ENCODE measurements around the gene SPRR2D. TPM values are rescaled to one million over a fixed set of nuclear protein-coding genes. Genes with fewer than 3 reads are reported as not detected.

Gene SPRR2D
- total RNA-seq, 6 experiments from 2014 or later: not detected

- Mint-ChIP-seq H3K27ac (no peak overlapping the region), H3K4me1 (ENCODE audit: low read depth) (no peaks in the 10 kb centered on the region), H3K4me3 (no peak overlapping the region), H3K27me3 (ENCODE audit: insufficient read depth) (peaks cover 1% of the 10 kb centered on the region; the same call in 1 of the 2 replicates), H3K36me3 (ENCODE audit: low read depth) (no peaks in the 10 kb centered on the region), H3K9me3 (peaks cover 39% of the 10 kb centered on the region)
- TF ChIP-seq CTCF (IDR thresholded peaks at IDR 0.05): no peak
- no peak for DNase-seq
Measured at GRCh38 chr1:152995842-152996241, 45.1 kb downstream of the SPRR2D start.

- no peak overlapping the region for H3K27ac Mint-ChIP-seq
- H3K27me3 Mint-ChIP-seq (ENCODE audit: insufficient read depth): no peaks in the 10 kb centered on the region; the same call in 1 of the 2 replicates
- no peaks in the 10 kb centered on the region for H3K4me1 Mint-ChIP-seq (ENCODE audit: low read depth)
- peaks cover 22% of the 10 kb centered on the region for H3K9me3 Mint-ChIP-seq
- no peak overlapping the region for H3K4me3 Mint-ChIP-seq
- no peak for DNase-seq
- no peak for TF ChIP-seq CTCF (IDR thresholded peaks at IDR 0.05)
- no peaks in the 10 kb centered on the region for H3K36me3 Mint-ChIP-seq (ENCODE audit: low read depth)
Measured at GRCh38 chr1:152993186-152993585, 47.7 kb downstream of the SPRR2D start.

Other genes starting within 250 kb of the SPRR2D start
- gene LCE1D, start 244.4 kb downstream of the SPRR2D start, total RNA-seq (2021; fragmentation: NEBNext Ultra II Directional; extraction: Animal tissue kit (Norgen Biotek cat#: 25700)): not detected
- not detected for gene LCE1C, start 234.5 kb downstream of the SPRR2D start, total RNA-seq (2021; fragmentation: NEBNext Ultra II Directional; extraction: Animal tissue kit (Norgen Biotek cat#: 25700))
- gene LCE1B, start 229.1 kb downstream of the SPRR2D start, total RNA-seq (2021; fragmentation: NEBNext Ultra II Directional; extraction: Animal tissue kit (Norgen Biotek cat#: 25700)): not detected
- gene LCE1A, start 213.6 kb downstream of the SPRR2D start, total RNA-seq (2021; fragmentation: NEBNext Ultra II Directional; extraction: Animal tissue kit (Norgen Biotek cat#: 25700)): not detected
- gene LCE6A, start 198.3 kb downstream of the SPRR2D start, total RNA-seq (2021; fragmentation: NEBNext Ultra II Directional; extraction: Animal tissue kit (Norgen Biotek cat#: 25700)): not detected
- gene LCE7A, start 181.1 kb downstream of the SPRR2D start, total RNA-seq (2021; fragmentation: NEBNext Ultra II Directional; extraction: Animal tissue kit (Norgen Biotek cat#: 25700)): not detected
- gene SMCP, start 162.8 kb downstream of the SPRR2D start, total RNA-seq (2021; fragmentation: NEBNext Ultra II Directional; extraction: Animal tissue kit (Norgen Biotek cat#: 25700)): not detected
- gene IVL, start 132.6 kb downstream of the SPRR2D start, total RNA-seq (2021; fragmentation: NEBNext Ultra II Directional; extraction: Animal tissue kit (Norgen Biotek cat#: 25700)): not detected
- gene SPRR5, start 93.9 kb downstream of the SPRR2D start, total RNA-seq (2021; fragmentation: NEBNext Ultra II Directional; extraction: Animal tissue kit (Norgen Biotek cat#: 25700)): not detected
- not detected for gene SPRR4, start 70.5 kb downstream of the SPRR2D start, total RNA-seq (2021; fragmentation: NEBNext Ultra II Directional; extraction: Animal tissue kit (Norgen Biotek cat#: 25700))
- not detected for gene SPRR1A, start 57.0 kb downstream of the SPRR2D start, total RNA-seq (2021; fragmentation: NEBNext Ultra II Directional; extraction: Animal tissue kit (Norgen Biotek cat#: 25700))
- gene SPRR3, start 39.4 kb downstream of the SPRR2D start, total RNA-seq (2021; fragmentation: NEBNext Ultra II Directional; extraction: Animal tissue kit (Norgen Biotek cat#: 25700)): not detected
- gene SPRR1B, start 9.9 kb downstream of the SPRR2D start, total RNA-seq (2021; fragmentation: NEBNext Ultra II Directional; extraction: Animal tissue kit (Norgen Biotek cat#: 25700)): not detected
- gene SPRR2A, start 16.4 kb upstream of the SPRR2D start, total RNA-seq (2021; fragmentation: NEBNext Ultra II Directional; extraction: Animal tissue kit (Norgen Biotek cat#: 25700)): not detected
- not detected for gene SPRR2B, start 30.5 kb upstream of the SPRR2D start, total RNA-seq (2021; fragmentation: NEBNext Ultra II Directional; extraction: Animal tissue kit (Norgen Biotek cat#: 25700))
- gene SPRR2E, start 53.4 kb upstream of the SPRR2D start, total RNA-seq (2021; fragmentation: NEBNext Ultra II Directional; extraction: Animal tissue kit (Norgen Biotek cat#: 25700)): not detected
- gene SPRR2F, start 72.4 kb upstream of the SPRR2D start, total RNA-seq (2021; fragmentation: NEBNext Ultra II Directional; extraction: Animal tissue kit (Norgen Biotek cat#: 25700)): not detected
- gene SPRR2G, start 109.8 kb upstream of the SPRR2D start, total RNA-seq (2021; fragmentation: NEBNext Ultra II Directional; extraction: Animal tissue kit (Norgen Biotek cat#: 25700)): not detected
- gene LELP1, start 162.3 kb upstream of the SPRR2D start, total RNA-seq (2021; fragmentation: NEBNext Ultra II Directional; extraction: Animal tissue kit (Norgen Biotek cat#: 25700)): not detected
- not detected for gene PRR9, start 176.5 kb upstream of the SPRR2D start, total RNA-seq (2021; fragmentation: NEBNext Ultra II Directional; extraction: Animal tissue kit (Norgen Biotek cat#: 25700))
- gene LORICRIN, start 218.6 kb upstream of the SPRR2D start, total RNA-seq (2021; fragmentation: NEBNext Ultra II Directional; extraction: Animal tissue kit (Norgen Biotek cat#: 25700)): not detected